K562 (cell line): ENCODE measurements around the gene MYO1H. TPM values are rescaled to one million over a fixed set of nuclear protein-coding genes. Genes with fewer than 3 reads are reported as not detected.
A peak's percentile ranks its signal among the peaks of the same experiment; 100 is the strongest.

ENCODE experiments used
- BHLHE40 ChIP-seq: IDR thresholded peaks from 2 replicates; pipeline ENCODE4 v1.6.1; 2011; ENCODE audit warnings: low read length, improper control_type of control experiment
- NR2C1 ChIP-seq, 2 experiments: fragments of 450-650 bp; IDR thresholded peaks; 2 replicates each; pipeline ENCODE4 v1.6.1; 2017; ENCODE audit warnings: mild to moderate bottlenecking in 2 of 2, antibody characterized with exemption in 1 of 2, inconsistent platforms in 1 of 2, missing compliant biosample characterization in 1 of 2, missing genetic modification characterization in 1 of 2
- PYGO2 ChIP-seq: fragments of 450-650 bp; IDR thresholded peaks from 2 replicates; pipeline ENCODE4 v1.6.1; 2016; ENCODE audit warnings: mild to moderate bottlenecking, missing genetic modification characterization, moderate library complexity, missing compliant biosample characterization
- TCF7L2 ChIP-seq: fragments of 150-350 bp; IDR thresholded peaks from 2 replicates; pipeline ENCODE4 v1.6.1; 2016; ENCODE audit warnings: low read depth, mild to moderate bottlenecking, low read length, moderate library complexity
- THRAP3 ChIP-seq: fragments of 450-650 bp; IDR thresholded peaks from 2 replicates; pipeline ENCODE4 v1.6.1; 2016; ENCODE audit warnings: mild to moderate bottlenecking, inconsistent platforms, borderline replicate concordance
- ZBTB11 ChIP-seq, 3 experiments: fragments of 200-800 bp in 1 of 3; fragments of 250-450 bp in 1 of 3; fragments of 450-650 bp in 1 of 3; sonication (Bioruptor Pico) in 1 of 3; sonication (Bioruptor generic) in 1 of 3; formaldehyde crosslinking in 1 of 3; IDR thresholded peaks; 2 replicates each; pipeline versions ENCODE4 v1.6.1 to v1.8.0; 2016 to 2022; ENCODE audit warnings: mild to moderate bottlenecking in 2 of 3, missing genetic modification characterization in 2 of 3, missing compliant biosample characterization in 1 of 3, moderate library complexity in 1 of 3
- polyA plus RNA-seq, 8 experiments: library from polyadenylated mRNA; depleted of rRNA in 4 of 8; stranded (reverse) in 5 of 8; unstranded in 3 of 8; fragments of >200 nt; fragmentation: Nextera tagmentation in 2 of 8; fragmentation: Illumina TruSeq in 1 of 8; extraction: Ambion mirVana in 2 of 8; extraction: Trizol in 1 of 8; gene quantifications; 2 replicates each; pipeline versions ENCODE4 v1.2.1 to v1.2.3, GENCODE V29; 2011 to 2014; ENCODE audit warnings: inconsistent platforms in 1 of 8, missing spikeins in 1 of 8
- total RNA-seq, 7 experiments: library from RNA; depleted of rRNA in 6 of 7; stranded (reverse); fragments of >200 nt in 6 of 7; fragmentation: Illumina TruSeq in 2 of 7; extraction: Trizol in 2 of 7; gene quantifications; 2 replicates each; pipeline versions ENCODE4 v1.2.1 to v1.2.3, GENCODE V29; 2011 to 2021; ENCODE audit warnings: low replicate concordance in 1 of 7
- TF ChIP-seq, protein P1 (sequence below): fragments of 450-650 bp; IDR thresholded peaks from 2 replicates; pipeline ENCODE4 v1.6.1; 2016; ENCODE audit warnings: low read depth

MYO1H gene
- total and polyA plus RNA-seq, 9 of the 15 experiments (the other 6 are each of a cell fraction or from before 2014, with no cell fraction given) = not detected

GRCh38 chr12:109477185-109477962 lies 129.7 kb downstream of the MYO1H start, which contains the start of the genes KCTD10 and UBE3B (continued):
- TF ChIP-seq ZBTB11 (CRISPR knock-in tag; IDR thresholded peaks at IDR 0.05) (peak; percentile 99 to 100 (median 100)), THRAP3 (peak; percentile 95), NR2C1 (IDR thresholded peaks at IDR 0.05) (peak; percentile 92), NR2C1 (tag; IDR thresholded peaks at IDR 0.05) (peak; percentile 95), TCF7L2 (no peak), PYGO2 (tag) (peak; percentile 71; the same call in 1 of the 2 replicates), BHLHE40 (no peak)
- TF ChIP-seq, protein P1, sequence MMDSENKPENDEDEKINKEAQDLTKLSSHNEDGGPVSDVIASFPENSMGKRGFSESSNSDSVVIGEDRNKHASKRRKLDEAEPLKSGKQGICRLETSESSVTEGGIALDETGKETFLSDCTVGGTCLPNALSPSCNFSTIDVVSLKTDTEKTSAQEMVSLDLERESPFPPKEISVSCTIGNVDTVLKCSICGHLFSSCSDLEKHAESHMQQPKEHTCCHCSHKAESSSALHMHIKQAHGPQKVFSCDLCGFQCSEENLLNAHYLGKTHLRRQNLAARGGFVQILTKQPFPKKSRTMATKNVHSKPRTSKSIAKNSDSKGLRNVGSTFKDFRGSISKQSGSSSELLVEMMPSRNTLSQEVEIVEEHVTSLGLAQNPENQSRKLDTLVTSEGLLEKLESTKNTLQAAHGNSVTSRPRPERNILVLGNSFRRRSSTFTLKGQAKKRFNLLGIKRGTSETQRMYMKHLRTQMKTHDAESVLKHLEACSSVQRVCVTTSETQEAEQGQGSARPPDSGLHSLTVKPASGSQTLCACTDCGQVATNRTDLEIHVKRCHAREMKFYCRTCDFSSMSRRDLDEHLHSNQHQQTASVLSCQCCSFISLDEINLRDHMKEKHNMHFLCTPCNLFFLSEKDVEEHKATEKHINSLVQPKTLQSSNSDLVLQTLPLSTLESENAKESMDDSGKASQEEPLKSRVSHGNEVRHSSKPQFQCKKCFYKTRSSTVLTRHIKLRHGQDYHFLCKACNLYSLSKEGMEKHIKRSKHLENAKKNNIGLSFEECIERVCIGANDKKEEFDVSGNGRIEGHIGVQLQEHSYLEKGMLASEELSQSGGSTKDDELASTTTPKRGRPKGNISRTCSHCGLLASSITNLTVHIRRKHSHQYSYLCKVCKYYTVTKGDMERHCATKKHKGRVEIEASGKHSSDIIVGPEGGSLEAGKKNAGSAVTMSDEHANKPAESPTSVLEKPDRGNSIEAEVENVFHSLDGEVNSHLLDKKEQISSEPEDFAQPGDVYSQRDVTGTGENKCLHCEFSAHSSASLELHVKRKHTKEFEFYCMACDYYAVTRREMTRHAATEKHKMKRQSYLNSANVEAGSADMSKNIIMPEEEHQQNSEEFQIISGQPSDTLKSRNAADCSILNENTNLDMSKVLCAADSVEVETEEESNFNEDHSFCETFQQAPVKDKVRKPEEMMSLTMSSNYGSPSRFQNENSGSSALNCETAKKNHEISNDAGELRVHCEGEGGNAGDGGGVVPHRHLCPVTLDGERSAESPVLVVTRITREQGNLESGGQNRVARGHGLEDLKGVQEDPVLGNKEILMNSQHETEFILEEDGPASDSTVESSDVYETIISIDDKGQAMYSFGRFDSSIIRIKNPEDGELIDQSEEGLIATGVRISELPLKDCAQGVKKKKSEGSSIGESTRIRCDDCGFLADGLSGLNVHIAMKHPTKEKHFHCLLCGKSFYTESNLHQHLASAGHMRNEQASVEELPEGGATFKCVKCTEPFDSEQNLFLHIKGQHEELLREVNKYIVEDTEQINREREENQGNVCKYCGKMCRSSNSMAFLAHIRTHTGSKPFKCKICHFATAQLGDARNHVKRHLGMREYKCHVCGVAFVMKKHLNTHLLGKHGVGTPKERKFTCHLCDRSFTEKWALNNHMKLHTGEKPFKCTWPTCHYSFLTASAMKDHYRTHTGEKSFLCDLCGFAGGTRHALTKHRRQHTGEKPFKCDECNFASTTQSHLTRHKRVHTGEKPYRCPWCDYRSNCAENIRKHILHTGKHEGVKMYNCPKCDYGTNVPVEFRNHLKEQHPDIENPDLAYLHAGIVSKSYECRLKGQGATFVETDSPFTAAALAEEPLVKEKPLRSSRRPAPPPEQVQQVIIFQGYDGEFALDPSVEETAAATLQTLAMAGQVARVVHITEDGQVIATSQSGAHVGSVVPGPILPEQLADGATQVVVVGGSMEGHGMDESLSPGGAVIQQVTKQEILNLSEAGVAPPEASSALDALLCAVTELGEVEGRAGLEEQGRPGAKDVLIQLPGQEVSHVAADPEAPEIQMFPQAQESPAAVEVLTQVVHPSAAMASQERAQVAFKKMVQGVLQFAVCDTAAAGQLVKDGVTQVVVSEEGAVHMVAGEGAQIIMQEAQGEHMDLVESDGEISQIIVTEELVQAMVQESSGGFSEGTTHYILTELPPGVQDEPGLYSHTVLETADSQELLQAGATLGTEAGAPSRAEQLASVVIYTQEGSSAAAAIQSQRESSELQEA = no peak
